ENCODE results near the gene KLHL29. TPM values are rescaled to one million over a fixed set of nuclear protein-coding genes. Genes with fewer than 3 reads are reported as not detected.

The KLHL29 gene
- total and polyA plus RNA-seq, 4 donors, result 0.29 to 2.3 (median 0.68) TPM

DNA sequence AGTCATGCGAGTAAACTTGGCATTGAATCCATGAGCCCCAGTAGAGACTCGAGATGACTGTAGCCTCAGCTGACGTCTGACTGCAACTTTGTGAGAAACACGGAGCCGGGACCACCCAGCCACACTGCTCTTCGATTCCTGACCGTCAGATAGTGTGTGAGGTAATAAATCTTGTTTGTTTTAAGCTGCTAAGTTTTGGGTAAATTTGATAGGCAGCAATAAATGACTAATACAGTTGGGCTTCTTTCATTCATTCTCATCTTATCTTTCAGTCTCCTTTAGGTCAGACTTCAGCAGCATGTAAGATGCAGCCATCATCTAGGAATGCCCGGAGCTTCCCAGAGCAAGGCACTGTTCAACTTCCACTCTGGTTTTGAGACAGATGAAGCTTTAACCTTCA is 8.0 kb upstream of the KLHL29 start:
- Histone ChIP-seq H3K27ac (ENCODE audit: low read depth in 1 of 2, low read length in 2 of 2) (no peak overlapping the region), H3K9ac (ENCODE audit: low read depth in 1 of 2, low read length in 2 of 2) (no peak overlapping the region), H3K36me3 (ENCODE audit: control insufficient read depth in 4 of 4, insufficient read depth in 3 of 4, low read depth in 1 of 4, low read length in 3 of 4) (no peaks in the 10 kb centered on the region), H3K4me3 (ENCODE audit: low read depth in 1 of 3, low read length in 3 of 3) (no peak overlapping the region), H3K4me1 (ENCODE audit: control insufficient read depth in 4 of 4, insufficient read depth in 4 of 4, low read length in 3 of 4) (peaks cover 0 to 4% (median 2%) of the 10 kb centered on the region in 4 donors), H3K27me3 (ENCODE audit: control insufficient read depth in 4 of 4, insufficient read depth in 4 of 4, low read length in 3 of 4) (no peaks in the 10 kb centered on the region), H3K9me3 (ENCODE audit: control insufficient read depth in 4 of 4, low read length in 3 of 4) (no peaks in the 10 kb centered on the region)
- no peak for TF ChIP-seq EGR1 (IDR thresholded peaks at IDR 0.05; ENCODE audit: low read depth in 2 of 2)
- no peak for TF ChIP-seq NR2F2 (IDR thresholded peaks at IDR 0.05)
- no peak for TF ChIP-seq TAF1 (conservative IDR thresholded peaks at IDR 0.05)
- TF ChIP-seq, protein P1, sequence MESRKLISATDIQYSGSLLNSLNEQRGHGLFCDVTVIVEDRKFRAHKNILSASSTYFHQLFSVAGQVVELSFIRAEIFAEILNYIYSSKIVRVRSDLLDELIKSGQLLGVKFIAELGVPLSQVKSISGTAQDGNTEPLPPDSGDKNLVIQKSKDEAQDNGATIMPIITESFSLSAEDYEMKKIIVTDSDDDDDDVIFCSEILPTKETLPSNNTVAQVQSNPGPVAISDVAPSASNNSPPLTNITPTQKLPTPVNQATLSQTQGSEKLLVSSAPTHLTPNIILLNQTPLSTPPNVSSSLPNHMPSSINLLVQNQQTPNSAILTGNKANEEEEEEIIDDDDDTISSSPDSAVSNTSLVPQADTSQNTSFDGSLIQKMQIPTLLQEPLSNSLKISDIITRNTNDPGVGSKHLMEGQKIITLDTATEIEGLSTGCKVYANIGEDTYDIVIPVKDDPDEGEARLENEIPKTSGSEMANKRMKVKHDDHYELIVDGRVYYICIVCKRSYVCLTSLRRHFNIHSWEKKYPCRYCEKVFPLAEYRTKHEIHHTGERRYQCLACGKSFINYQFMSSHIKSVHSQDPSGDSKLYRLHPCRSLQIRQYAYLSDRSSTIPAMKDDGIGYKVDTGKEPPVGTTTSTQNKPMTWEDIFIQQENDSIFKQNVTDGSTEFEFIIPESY (IDR thresholded peaks at IDR 0.05), result no peak
- TF ChIP-seq, protein P2, sequence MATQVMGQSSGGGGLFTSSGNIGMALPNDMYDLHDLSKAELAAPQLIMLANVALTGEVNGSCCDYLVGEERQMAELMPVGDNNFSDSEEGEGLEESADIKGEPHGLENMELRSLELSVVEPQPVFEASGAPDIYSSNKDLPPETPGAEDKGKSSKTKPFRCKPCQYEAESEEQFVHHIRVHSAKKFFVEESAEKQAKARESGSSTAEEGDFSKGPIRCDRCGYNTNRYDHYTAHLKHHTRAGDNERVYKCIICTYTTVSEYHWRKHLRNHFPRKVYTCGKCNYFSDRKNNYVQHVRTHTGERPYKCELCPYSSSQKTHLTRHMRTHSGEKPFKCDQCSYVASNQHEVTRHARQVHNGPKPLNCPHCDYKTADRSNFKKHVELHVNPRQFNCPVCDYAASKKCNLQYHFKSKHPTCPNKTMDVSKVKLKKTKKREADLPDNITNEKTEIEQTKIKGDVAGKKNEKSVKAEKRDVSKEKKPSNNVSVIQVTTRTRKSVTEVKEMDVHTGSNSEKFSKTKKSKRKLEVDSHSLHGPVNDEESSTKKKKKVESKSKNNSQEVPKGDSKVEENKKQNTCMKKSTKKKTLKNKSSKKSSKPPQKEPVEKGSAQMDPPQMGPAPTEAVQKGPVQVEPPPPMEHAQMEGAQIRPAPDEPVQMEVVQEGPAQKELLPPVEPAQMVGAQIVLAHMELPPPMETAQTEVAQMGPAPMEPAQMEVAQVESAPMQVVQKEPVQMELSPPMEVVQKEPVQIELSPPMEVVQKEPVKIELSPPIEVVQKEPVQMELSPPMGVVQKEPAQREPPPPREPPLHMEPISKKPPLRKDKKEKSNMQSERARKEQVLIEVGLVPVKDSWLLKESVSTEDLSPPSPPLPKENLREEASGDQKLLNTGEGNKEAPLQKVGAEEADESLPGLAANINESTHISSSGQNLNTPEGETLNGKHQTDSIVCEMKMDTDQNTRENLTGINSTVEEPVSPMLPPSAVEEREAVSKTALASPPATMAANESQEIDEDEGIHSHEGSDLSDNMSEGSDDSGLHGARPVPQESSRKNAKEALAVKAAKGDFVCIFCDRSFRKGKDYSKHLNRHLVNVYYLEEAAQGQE (IDR thresholded peaks at IDR 0.05), result no peak
- TF ChIP-seq, protein P3, sequence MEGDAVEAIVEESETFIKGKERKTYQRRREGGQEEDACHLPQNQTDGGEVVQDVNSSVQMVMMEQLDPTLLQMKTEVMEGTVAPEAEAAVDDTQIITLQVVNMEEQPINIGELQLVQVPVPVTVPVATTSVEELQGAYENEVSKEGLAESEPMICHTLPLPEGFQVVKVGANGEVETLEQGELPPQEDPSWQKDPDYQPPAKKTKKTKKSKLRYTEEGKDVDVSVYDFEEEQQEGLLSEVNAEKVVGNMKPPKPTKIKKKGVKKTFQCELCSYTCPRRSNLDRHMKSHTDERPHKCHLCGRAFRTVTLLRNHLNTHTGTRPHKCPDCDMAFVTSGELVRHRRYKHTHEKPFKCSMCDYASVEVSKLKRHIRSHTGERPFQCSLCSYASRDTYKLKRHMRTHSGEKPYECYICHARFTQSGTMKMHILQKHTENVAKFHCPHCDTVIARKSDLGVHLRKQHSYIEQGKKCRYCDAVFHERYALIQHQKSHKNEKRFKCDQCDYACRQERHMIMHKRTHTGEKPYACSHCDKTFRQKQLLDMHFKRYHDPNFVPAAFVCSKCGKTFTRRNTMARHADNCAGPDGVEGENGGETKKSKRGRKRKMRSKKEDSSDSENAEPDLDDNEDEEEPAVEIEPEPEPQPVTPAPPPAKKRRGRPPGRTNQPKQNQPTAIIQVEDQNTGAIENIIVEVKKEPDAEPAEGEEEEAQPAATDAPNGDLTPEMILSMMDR (IDR thresholded peaks at IDR 0.05; ENCODE audit: low read depth, low read length, missing input control), result no peak
- TF ChIP-seq, protein P4, sequence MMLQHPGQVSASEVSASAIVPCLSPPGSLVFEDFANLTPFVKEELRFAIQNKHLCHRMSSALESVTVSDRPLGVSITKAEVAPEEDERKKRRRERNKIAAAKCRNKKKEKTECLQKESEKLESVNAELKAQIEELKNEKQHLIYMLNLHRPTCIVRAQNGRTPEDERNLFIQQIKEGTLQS (IDR thresholded peaks at IDR 0.05), result no peak
- TF ChIP-seq GABPA (IDR thresholded peaks at IDR 0.05 in 1 of 2, conservative IDR thresholded peaks at IDR 0.05 in 1 of 2), result no peak
- TF ChIP-seq JUND (IDR thresholded peaks at IDR 0.05), result no peak
- TF ChIP-seq YY1 (IDR thresholded peaks at IDR 0.05), result no peak
- no peak for TF ChIP-seq RXRA (IDR thresholded peaks at IDR 0.05)
- no peak for TF ChIP-seq RAD21 (IDR thresholded peaks at IDR 0.05)
- no peak for TF ChIP-seq FOXA2 (IDR thresholded peaks at IDR 0.05)
- no peak for TF ChIP-seq HNF4A (conservative IDR thresholded peaks at IDR 0.05)
- TF ChIP-seq SP1 (IDR thresholded peaks at IDR 0.05), result no peak
- no peak for TF ChIP-seq FOXA1 (IDR thresholded peaks at IDR 0.05)
- DNase-seq (ENCODE audit: low spot score), result no peak
- WGBS, result 85% methylated on average over 8 of the region's 8 CpGs

DNA sequence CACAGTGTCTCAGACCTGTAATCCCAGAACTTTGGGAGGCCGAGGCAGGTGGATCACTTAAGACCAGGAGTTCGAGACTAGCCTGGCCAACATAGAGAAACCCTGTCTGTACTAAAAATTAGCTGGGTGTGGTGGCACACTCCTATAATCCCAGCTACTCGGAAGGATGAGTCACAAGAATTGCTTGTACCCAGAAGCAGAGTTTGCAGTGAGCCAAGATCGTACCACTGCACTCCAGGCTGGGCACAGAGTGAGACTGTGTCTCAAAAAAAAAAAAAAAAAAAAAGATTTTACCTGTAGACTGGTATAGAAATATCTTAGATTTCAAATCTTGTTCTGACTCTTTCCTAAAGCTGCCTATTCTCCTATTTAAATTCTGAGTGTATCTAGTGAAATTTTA is 7.2 kb upstream of the KLHL29 start:
- Histone ChIP-seq H3K27me3 (ENCODE audit: control insufficient read depth in 4 of 4, insufficient read depth in 4 of 4, low read length in 3 of 4) (peaks cover 0 to 2% (median 0%) of the 10 kb centered on the region in 4 donors), H3K36me3 (ENCODE audit: control insufficient read depth in 4 of 4, insufficient read depth in 3 of 4, low read depth in 1 of 4, low read length in 3 of 4) (no peaks in the 10 kb centered on the region), H3K9me3 (ENCODE audit: control insufficient read depth in 4 of 4, low read length in 3 of 4) (no peaks in the 10 kb centered on the region), H3K27ac (ENCODE audit: low read depth in 1 of 2, low read length in 2 of 2) (no peak overlapping the region), H3K4me3 (ENCODE audit: low read depth in 1 of 3, low read length in 3 of 3) (no peak overlapping the region), H3K4me1 (ENCODE audit: control insufficient read depth in 4 of 4, insufficient read depth in 4 of 4, low read length in 3 of 4) (peaks cover 0 to 4% (median 2%) of the 10 kb centered on the region in 4 donors), H3K9ac (ENCODE audit: low read depth in 1 of 2, low read length in 2 of 2) (no peak overlapping the region)
- DNase-seq (ENCODE audit: low spot score), result no peak
- TF ChIP-seq HNF4A (conservative IDR thresholded peaks at IDR 0.05), result no peak
- TF ChIP-seq, protein P5, sequence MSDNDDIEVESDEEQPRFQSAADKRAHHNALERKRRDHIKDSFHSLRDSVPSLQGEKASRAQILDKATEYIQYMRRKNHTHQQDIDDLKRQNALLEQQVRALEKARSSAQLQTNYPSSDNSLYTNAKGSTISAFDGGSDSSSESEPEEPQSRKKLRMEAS (IDR thresholded peaks at IDR 0.05), result no peak
- TF ChIP-seq SP1 (IDR thresholded peaks at IDR 0.05), result no peak
- TF ChIP-seq GABPA (IDR thresholded peaks at IDR 0.05 in 1 of 2, conservative IDR thresholded peaks at IDR 0.05 in 1 of 2), result no peak
- TF ChIP-seq RAD21 (IDR thresholded peaks at IDR 0.05), result no peak
- TF ChIP-seq, protein P1 (IDR thresholded peaks at IDR 0.05), result no peak
- 93% methylated on average over 4 of the region's 4 CpGs for WGBS

Measured in liver (tissue), 9 donors.